Osteoblast (primary cell): ENCODE results near the gene TPST2. TPM values are rescaled to one million over a fixed set of nuclear protein-coding genes. Genes with fewer than 3 reads are reported as not detected.
"Not testable (repeated sequence)": the region's sequence is repeated elsewhere in the genome, so short reads cannot be mapped to it uniquely, and the experiment has no call there.

Experiments
- DNase-seq: peaks from one replicate; pipeline ENCODE4 v3.0.0; 2011; ENCODE audit warnings: low spot score, mixed read lengths; ENCODE audit not compliant: insufficient read length; ENCODE audit errors: missing footprints
- H2AFZ ChIP-seq: 2 replicates; pipeline ENCODE4 v1.6.0; 2011; ENCODE audit warnings: mild to moderate bottlenecking, low read length
- H3K27ac ChIP-seq: 2 replicates; pipeline ENCODE4 v1.5.1; 2011; ENCODE audit warnings: mild to moderate bottlenecking, low read depth, low read length, moderate library complexity
- H3K27me3 ChIP-seq: 2 replicates; pipeline ENCODE4 v1.6.0; 2012; ENCODE audit warnings: mild to moderate bottlenecking, control low read depth, inconsistent platforms, low read length, moderate library complexity; ENCODE audit not compliant: insufficient read depth
- H3K36me3 ChIP-seq: 2 replicates; pipeline ENCODE4 v1.5.1; 2011; ENCODE audit warnings: mild to moderate bottlenecking, low read length, control low read depth, moderate library complexity; ENCODE audit not compliant: insufficient read depth
- H3K4me1 ChIP-seq: 2 replicates; pipeline ENCODE4 v1.5.1; 2011; ENCODE audit warnings: mild to moderate bottlenecking, low read length, control low read depth, moderate library complexity; ENCODE audit not compliant: insufficient read depth
- H3K4me2 ChIP-seq: 2 replicates; pipeline ENCODE4 v1.6.0; 2011; ENCODE audit warnings: mild to moderate bottlenecking, low read length; ENCODE audit not compliant: insufficient read depth
- H3K4me3 ChIP-seq: fragments of 200-600 bp; sonication (generic); 3 replicates; pipeline ENCODE4 v1.5.1; 2012; ENCODE audit warnings: mild to moderate bottlenecking, low read length, inconsistent platforms; ENCODE audit not compliant: insufficient read depth
- H3K79me2 ChIP-seq: 2 replicates; pipeline ENCODE4 v1.6.0; 2012; ENCODE audit warnings: mild to moderate bottlenecking, low read length, control low read depth, inconsistent platforms; ENCODE audit not compliant: insufficient read depth
- H3K9me3 ChIP-seq: 2 replicates; pipeline ENCODE4 v1.5.1; 2011; ENCODE audit warnings: low read depth, low read length, control low read depth
- H4K20me1 ChIP-seq: 2 replicates; pipeline ENCODE4 v1.6.0; 2012; ENCODE audit warnings: mild to moderate bottlenecking, low read length, control low read depth; ENCODE audit not compliant: insufficient read depth
- CTCF ChIP-seq: IDR thresholded peaks from 2 replicates; pipeline ENCODE4 v1.5.1; 2011; ENCODE audit warnings: mild to moderate bottlenecking, low read depth, low read length, moderate library complexity; ENCODE audit errors: extremely low read depth
- total RNA-seq: library from RNA; depleted of rRNA; stranded (reverse); fragments of >200 nt; gene quantifications from 2 replicates; pipeline ENCODE4 v1.2.3, GENCODE V29; 2012

Gene TPST2
- total RNA-seq, 1 donor, result 98.4 TPM

- DNase-seq, result no peak
- H3K4me3 ChIP-seq, result no peak overlapping the region
- TF ChIP-seq CTCF, result no peak
- H4K20me1 ChIP-seq, result peaks cover 7% of the 10 kb centered on the region
- H3K27me3 ChIP-seq, result no peaks in the 10 kb centered on the region
- H2AFZ ChIP-seq, result no peak overlapping the region
- peak overlapping the region; percentile 19 for H3K27ac ChIP-seq
- H3K4me1 ChIP-seq, result peaks cover 15% of the 10 kb centered on the region
- peaks cover 33% of the 10 kb centered on the region for H3K79me2 ChIP-seq
- no peaks in the 10 kb centered on the region for H3K9me3 ChIP-seq
- no peak overlapping the region for H3K4me2 ChIP-seq
- peaks cover 71% of the 10 kb centered on the region for H3K36me3 ChIP-seq
Measured at GRCh38 chr22:26534171-26534855, 55.6 kb downstream of the TPST2 start.

DNA sequence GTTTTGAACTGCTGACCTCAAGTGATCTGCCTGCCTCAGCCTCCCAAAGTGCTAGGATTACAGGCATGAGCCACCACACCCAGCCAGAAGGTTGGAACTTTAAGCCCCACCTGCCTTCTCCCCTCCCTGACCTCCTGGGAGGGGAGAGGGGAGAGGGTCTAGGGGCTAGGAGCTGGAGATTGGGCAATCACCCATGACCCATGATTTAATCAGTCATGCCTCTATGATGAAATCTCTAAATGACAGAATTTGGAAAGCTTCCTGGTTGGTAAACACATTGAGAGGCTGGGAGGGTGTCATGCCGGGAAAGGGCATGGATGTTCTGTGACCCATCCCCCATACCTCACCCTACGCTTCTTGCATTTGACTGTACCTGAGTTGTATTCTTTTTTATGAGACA lies 60.6 kb downstream of the TPST2 start:
- no peak overlapping the region for H3K4me2 ChIP-seq
- H3K36me3 ChIP-seq, result peaks cover 70% of the 10 kb centered on the region
- H3K27ac ChIP-seq, result peak overlapping the region; percentile 23
- peaks cover 15% of the 10 kb centered on the region for H3K4me1 ChIP-seq
- no peak overlapping the region for H3K4me3 ChIP-seq
- no peak for TF ChIP-seq CTCF
- H3K79me2 ChIP-seq, result peaks cover 5% of the 10 kb centered on the region
- no peaks in the 10 kb centered on the region for H4K20me1 ChIP-seq
- no peak overlapping the region for H2AFZ ChIP-seq
- no peak for DNase-seq
- no peaks in the 10 kb centered on the region for H3K9me3 ChIP-seq
- no peaks in the 10 kb centered on the region for H3K27me3 ChIP-seq

- not testable (repeated sequence) for H3K4me2 ChIP-seq, H3K27me3 ChIP-seq, H3K79me2 ChIP-seq, H3K27ac ChIP-seq, H2AFZ ChIP-seq, DNase-seq, H3K4me3 ChIP-seq, H3K9me3 ChIP-seq, H4K20me1 ChIP-seq
- H3K36me3 ChIP-seq, result peaks cover 66% of the 10 kb centered on the region
- H3K4me1 ChIP-seq, result peaks cover 15% of the 10 kb centered on the region
Measured at GRCh38 chr22:26528518-26528917, 61.4 kb downstream of the TPST2 start.

DNA sequence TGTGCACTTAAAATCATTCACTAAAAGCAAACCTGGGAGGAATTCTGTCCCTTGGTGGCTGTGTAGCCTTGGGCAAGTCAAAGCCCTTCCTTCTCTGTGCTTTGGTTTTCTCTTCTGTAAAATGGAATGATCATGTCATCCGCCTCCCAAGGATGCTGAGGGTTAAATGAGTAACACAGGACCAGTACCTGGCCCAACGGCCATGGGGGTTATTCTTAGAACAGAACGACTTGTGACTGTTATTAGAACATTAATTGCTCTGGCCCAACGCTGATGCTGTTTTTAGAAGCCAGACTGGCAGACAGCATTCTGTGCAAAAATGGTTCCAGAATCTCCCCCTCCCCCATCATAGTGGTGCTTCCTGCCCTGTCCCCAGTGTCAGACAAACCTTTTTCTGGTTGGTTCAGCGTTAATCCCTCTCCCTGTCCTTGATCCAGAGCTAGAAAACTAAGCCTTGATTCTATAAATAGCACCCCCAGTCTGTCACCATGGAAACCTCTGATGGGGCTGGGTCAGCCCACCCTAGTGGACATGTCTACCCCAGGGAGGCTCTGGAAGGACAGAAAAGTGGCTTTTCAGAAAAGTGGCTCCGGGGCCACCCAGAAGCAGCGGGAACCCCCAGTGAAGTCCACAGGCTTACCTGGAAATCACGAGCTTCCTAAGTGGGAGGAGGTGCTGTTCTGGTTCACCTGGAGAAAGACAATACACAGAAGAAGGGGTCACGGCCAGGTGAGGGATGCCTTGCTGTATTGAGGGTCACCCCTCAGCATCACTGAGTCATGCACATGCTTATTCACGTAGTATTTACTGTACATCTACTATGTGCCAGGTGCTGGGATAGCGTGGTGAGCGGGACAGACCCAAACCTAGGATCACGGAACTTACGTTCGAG lies 62.1 kb downstream of the TPST2 start:
- Histone ChIP-seq H2AFZ (no peak overlapping the region), H4K20me1 (no peaks in the 10 kb centered on the region), H3K4me2 (no peak overlapping the region), H3K36me3 (peaks cover 71% of the 10 kb centered on the region), H3K4me3 (no peak overlapping the region), H3K9me3 (no peaks in the 10 kb centered on the region), H3K27ac (no peak overlapping the region), H3K4me1 (peaks cover 12% of the 10 kb centered on the region), H3K79me2 (no peaks in the 10 kb centered on the region), H3K27me3 (no peaks in the 10 kb centered on the region)
- DNase-seq, result no peak
- no peak for TF ChIP-seq CTCF
